Upper lobe of left lung (tissue), 6 donors: Measurements from ENCODE around the gene NLRP1. TPM values are rescaled to one million over a fixed set of nuclear protein-coding genes. Genes with fewer than 3 reads are reported as not detected.
A peak's percentile ranks its signal among the peaks of the same experiment; 100 is the strongest.

Experiments
- ATAC-seq, 2 donors: fragments of 200-7000 bp; cut with Tn5 transposase; one replicate each; pipeline ENCODE4 v1.9.1; 2022; ENCODE audit warnings: mild to moderate bottlenecking in 2 of 2, moderate library complexity in 2 of 2; ENCODE audit not compliant: low FRiP score in 2 of 2
- DNase-seq, 2 donors: peaks; one replicate each; pipeline ENCODE4 v3.0.0-alpha.2; 2019 to 2020
- H3K27ac ChIP-seq, 4 donors: fragments of 200-600 bp; sonication (generic); one replicate each; pipeline ENCODE4 v1.5.1; 2016 to 2019
- H3K27me3 ChIP-seq, 4 donors: fragments of 200-600 bp; sonication (generic); one replicate each; pipeline ENCODE4 v1.5.1; 2017 to 2019
- H3K36me3 ChIP-seq, 4 donors: fragments of 200-600 bp; sonication (generic); one replicate each; pipeline ENCODE4 v1.5.1; 2016 to 2019
- H3K4me1 ChIP-seq, 4 donors: fragments of 200-600 bp; sonication (generic); one replicate each; pipeline ENCODE4 v1.5.1; 2018 to 2019
- H3K4me3 ChIP-seq, 4 donors: fragments of 200-600 bp; sonication (generic); one replicate each; pipeline ENCODE4 v1.5.1; 2017 to 2019; ENCODE audit warnings: mild to moderate bottlenecking in 2 of 4, moderate library complexity in 1 of 4
- H3K9me3 ChIP-seq, 4 donors: fragments of 200-600 bp; sonication (generic); one replicate each; pipeline ENCODE4 v1.5.1; 2018 to 2019
- EP300 ChIP-seq, 4 donors: sonication (generic); formaldehyde crosslinking; IDR thresholded peaks; one replicate each; pipeline ENCODE4 v1.5.1; 2017; ENCODE audit warnings: antibody characterized with exemption in 4 of 4, control low read depth in 2 of 4
- POLR2A ChIP-seq, 4 donors: fragments of 450-650 bp; IDR thresholded peaks; one replicate each; pipeline ENCODE4 v1.5.1; 2016 to 2017; ENCODE audit warnings: antibody characterized with exemption in 4 of 4, mild to moderate bottlenecking in 2 of 4
- POLR2AphosphoS5 ChIP-seq, 2 donors: sonication (generic); formaldehyde crosslinking; IDR thresholded peaks; one replicate each; pipeline ENCODE4 v1.5.1; 2017; ENCODE audit warnings: antibody characterized with exemption in 2 of 2
- WGBS, 2 donors: methylation state at CpG; one replicate each; pipeline ENCODE4 v1.1.5; 2017 to 2018; 5-methylcytosine and 5-hydroxymethylcytosine counted together
- total RNA-seq, 6 donors: library from RNA; depleted of rRNA in 4 of 6; stranded (reverse); fragments of >200 nt in 4 of 6; gene quantifications; one replicate each; pipeline versions ENCODE4 v1.1.0 to v1.2.1, GENCODE V29; 2016 to 2021
- TF ChIP-seq, protein P1 (sequence below), 6 experiments: fragments of 450-650 bp in 4 of 6; fragments of 200-600 bp in 2 of 6; sonication (generic) in 2 of 6; IDR thresholded peaks; one replicate each; pipeline ENCODE4 v1.5.1; 2016 to 2019; ENCODE audit warnings: antibody characterized with exemption in 6 of 6
- donor health status: DM: no; HTN: no; CAD: no; lungs with moderate emphysema.
- donor health status: DM: no; HTN: yes; CAD: no; lungs with severe emphysema.

The NLRP1 gene
- total RNA-seq, 6 donors from 2014 or later = 24.3 to 137 (median 41.5) TPM

DNA sequence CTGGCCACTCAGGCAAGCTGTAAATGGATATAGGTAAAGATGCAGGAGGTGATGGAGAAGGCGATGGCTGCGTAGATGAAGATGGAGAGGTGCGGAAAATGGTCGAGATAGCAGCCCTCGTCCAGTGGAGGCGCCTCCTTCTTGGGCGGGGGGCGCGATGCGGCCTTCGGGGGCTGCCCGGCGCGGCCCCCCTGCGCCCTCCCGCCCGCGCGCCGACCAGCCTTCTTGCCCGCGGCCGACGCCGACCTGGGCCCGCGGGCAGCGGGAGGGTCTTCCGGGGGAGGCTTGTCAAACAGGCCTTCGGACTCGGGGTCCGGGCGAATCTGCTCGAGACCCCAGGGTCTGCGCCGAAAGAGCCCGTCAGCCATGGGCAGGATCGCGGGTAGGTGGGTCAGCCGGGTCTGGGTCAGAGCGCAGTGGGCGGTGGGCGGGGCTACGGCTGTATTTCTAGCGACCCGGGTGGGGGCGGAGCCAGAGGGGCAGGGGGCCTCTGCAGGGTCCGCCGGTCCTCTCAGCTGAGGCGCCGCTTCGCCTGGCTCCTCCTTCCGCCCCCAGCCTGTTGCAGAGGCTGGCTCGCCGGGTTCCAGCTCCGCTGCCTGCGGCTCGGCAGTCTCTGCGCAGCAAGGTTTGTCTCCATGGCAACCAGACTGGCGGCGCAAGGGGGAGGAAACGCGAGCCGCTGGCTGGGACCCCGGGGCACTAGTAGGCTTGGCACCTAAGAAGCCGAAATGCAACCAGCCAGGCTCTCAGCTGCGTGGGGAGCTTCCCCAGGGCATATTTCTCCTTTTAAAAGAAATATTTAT, 83.5 kb downstream of the NLRP1 start:
- peak; percentile 58 to 82 for ATAC-seq
- H3K4me1 ChIP-seq = peaks cover 4 to 19% (median 16%) of the 10 kb centered on the region in 4 donors
- peaks cover 0 to 14% (median 0%) of the 10 kb centered on the region in 4 donors for H3K36me3 ChIP-seq
- no peaks in the 10 kb centered on the region for H3K9me3 ChIP-seq
- DNase-seq = peak; percentile 41 to 90
- H3K27ac ChIP-seq = peak overlapping the region in 1 of 4 donors; percentile 50
- TF ChIP-seq EP300 (IDR thresholded peaks at IDR 0.05) (no peak), POLR2A (IDR thresholded peaks at IDR 0.05) (no peak), POLR2AphosphoS5 (IDR thresholded peaks at IDR 0.05) (peak in 1 of 2 donors; percentile 31)
- TF ChIP-seq, protein P1, sequence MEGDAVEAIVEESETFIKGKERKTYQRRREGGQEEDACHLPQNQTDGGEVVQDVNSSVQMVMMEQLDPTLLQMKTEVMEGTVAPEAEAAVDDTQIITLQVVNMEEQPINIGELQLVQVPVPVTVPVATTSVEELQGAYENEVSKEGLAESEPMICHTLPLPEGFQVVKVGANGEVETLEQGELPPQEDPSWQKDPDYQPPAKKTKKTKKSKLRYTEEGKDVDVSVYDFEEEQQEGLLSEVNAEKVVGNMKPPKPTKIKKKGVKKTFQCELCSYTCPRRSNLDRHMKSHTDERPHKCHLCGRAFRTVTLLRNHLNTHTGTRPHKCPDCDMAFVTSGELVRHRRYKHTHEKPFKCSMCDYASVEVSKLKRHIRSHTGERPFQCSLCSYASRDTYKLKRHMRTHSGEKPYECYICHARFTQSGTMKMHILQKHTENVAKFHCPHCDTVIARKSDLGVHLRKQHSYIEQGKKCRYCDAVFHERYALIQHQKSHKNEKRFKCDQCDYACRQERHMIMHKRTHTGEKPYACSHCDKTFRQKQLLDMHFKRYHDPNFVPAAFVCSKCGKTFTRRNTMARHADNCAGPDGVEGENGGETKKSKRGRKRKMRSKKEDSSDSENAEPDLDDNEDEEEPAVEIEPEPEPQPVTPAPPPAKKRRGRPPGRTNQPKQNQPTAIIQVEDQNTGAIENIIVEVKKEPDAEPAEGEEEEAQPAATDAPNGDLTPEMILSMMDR (IDR thresholded peaks at IDR 0.05) = no peak
- H3K27me3 ChIP-seq = peaks cover 0 to 10% (median 2%) of the 10 kb centered on the region in 4 donors
- H3K4me3 ChIP-seq = peak overlapping the region; percentile 31 to 56 (median 54)
- 0 to 3% methylated on average over 19 to 33 of the region's 67 CpGs for WGBS, 2 donors

DNA sequence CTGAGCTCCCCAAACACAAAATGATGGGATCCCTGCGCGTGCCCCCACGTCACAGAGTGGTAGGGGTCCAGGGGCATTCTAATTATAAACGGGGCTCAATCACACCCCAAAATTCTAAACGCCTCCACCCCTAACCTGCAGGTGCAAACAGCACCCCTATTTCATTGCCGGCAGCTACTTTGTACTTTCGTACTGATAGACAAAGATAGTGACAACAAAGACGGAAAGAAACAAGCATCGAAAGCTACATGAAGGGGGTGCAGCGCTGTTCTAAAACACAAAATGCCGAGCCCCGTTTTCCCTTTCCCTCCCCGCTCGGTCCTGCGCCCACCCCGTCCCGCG, 84.1 kb downstream of the NLRP1 start:
- WGBS, 2 donors = 4 to 17% methylated on average over 15 to 18 of the region's 18 CpGs
- no peak for ATAC-seq
- no peaks in the 10 kb centered on the region for H3K9me3 ChIP-seq
- H3K4me1 ChIP-seq = peaks cover 4 to 19% (median 16%) of the 10 kb centered on the region in 4 donors
- TF ChIP-seq, protein P1 (IDR thresholded peaks at IDR 0.05) = no peak
- TF ChIP-seq POLR2A (IDR thresholded peaks at IDR 0.05) (no peak), POLR2AphosphoS5 (IDR thresholded peaks at IDR 0.05) (no peak), EP300 (IDR thresholded peaks at IDR 0.05) (no peak)
- peak in 1 of 2 donors; percentile 6 for DNase-seq
- H3K27me3 ChIP-seq = peaks cover 0 to 10% (median 2%) of the 10 kb centered on the region in 4 donors
- peak overlapping the region in 1 of 4 donors; percentile 50 for H3K27ac ChIP-seq
- peaks cover 0 to 8% (median 0%) of the 10 kb centered on the region in 4 donors for H3K36me3 ChIP-seq
- peak overlapping the region; percentile 28 to 56 (median 54) for H3K4me3 ChIP-seq

- ATAC-seq = no peak
- Histone ChIP-seq H3K4me1 (peaks cover 4 to 19% (median 16%) of the 10 kb centered on the region in 4 donors), H3K27ac (no peak overlapping the region), H3K9me3 (no peaks in the 10 kb centered on the region), H3K27me3 (peaks cover 0 to 10% (median 2%) of the 10 kb centered on the region in 4 donors), H3K4me3 (peak overlapping the region in 3 of 4 donors; percentile 52 to 56 (median 55)), H3K36me3 (peaks cover 0 to 3% (median 0%) of the 10 kb centered on the region in 4 donors)
- peak; percentile 17 to 78 for DNase-seq
- TF ChIP-seq POLR2A (IDR thresholded peaks at IDR 0.05) (no peak), EP300 (IDR thresholded peaks at IDR 0.05) (no peak), POLR2AphosphoS5 (IDR thresholded peaks at IDR 0.05) (no peak)
- TF ChIP-seq, protein P1 (IDR thresholded peaks at IDR 0.05) = no peak
- 48 to 53% methylated on average over 30 to 44 of the region's 44 CpGs for WGBS, 2 donors
Observed at GRCh38 chr17:5499476-5500231, 84.7 kb downstream of the NLRP1 start.

DNA sequence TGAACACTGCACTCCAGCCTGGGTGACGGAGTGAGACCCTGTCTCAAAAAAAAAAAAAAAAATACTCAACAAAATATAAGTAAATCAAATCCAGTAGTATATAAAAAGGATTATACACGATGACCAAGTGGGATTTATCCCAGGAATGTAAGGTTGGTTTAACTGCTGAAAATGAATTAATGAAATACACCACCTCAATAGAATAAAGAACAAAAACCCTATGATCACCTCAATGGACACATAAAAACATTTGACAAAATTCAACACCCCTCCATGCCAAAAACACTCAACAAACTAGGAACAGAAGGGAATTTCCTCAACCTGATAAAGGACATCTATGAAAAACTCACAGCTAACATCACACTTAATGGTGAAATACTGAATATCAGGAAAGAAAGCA, 91.3 kb downstream of the NLRP1 start:
- H3K9me3 ChIP-seq = no peaks in the 10 kb centered on the region
- no peaks in the 10 kb centered on the region for H3K27me3 ChIP-seq
- no peak for ATAC-seq
- WGBS, 2 donors = 95 to 96% methylated on average over 2 of the region's 2 CpGs
- no peak for DNase-seq
- H3K4me1 ChIP-seq = peaks cover 0 to 4% (median 1%) of the 10 kb centered on the region in 4 donors
- peaks cover 0 to 27% (median 20%) of the 10 kb centered on the region in 4 donors for H3K36me3 ChIP-seq
- no peak overlapping the region for H3K27ac ChIP-seq
- no peak overlapping the region for H3K4me3 ChIP-seq
- TF ChIP-seq POLR2A (IDR thresholded peaks at IDR 0.05) = no peak
- TF ChIP-seq, protein P1 (IDR thresholded peaks at IDR 0.05) = no peak
- no peak for TF ChIP-seq EP300 (IDR thresholded peaks at IDR 0.05)
- no peak for TF ChIP-seq POLR2AphosphoS5 (IDR thresholded peaks at IDR 0.05)
